A673 (cell line): Measurements from ENCODE around the gene FGF12. TPM values are rescaled to one million over a fixed set of nuclear protein-coding genes. Genes with fewer than 3 reads are reported as not detected.

ENCODE experiments used
- BruUV-seq: library from RNA; stranded (reverse); fragments of 400-500 nt; replicated peaks from 2 replicates; lab custom pipeline; 2021; lab: Mats Ljungman, UMichigan
- CTCF ChIA-PET: fragments of 300-600 bp; sonication (Branson Sonifier 250); formaldehyde crosslinking; loops from one replicate; lab custom pipeline; 2022; ENCODE audit warnings: antibody characterized with exemption; lab: Charles Lee
- POLR2A ChIA-PET: fragments of 300-600 bp; sonication (Branson Sonifier 250); formaldehyde crosslinking; loops from one replicate; lab custom pipeline; 2022; ENCODE audit warnings: antibody characterized with exemption; ENCODE audit not compliant: low non-redundant PET; lab: Charles Lee
- DNase-seq: peaks from one replicate; pipeline ENCODE4 v3.0.0-alpha.2; 2015; ENCODE audit warnings: low spot score
- H3K27ac ChIP-seq: fragments of 200-600 bp; sonication (generic); 2 replicates; pipeline ENCODE4 v1.5.1; 2016; ENCODE audit warnings: mixed run types, low read depth, mild to moderate bottlenecking, mixed read lengths, antibody characterized with exemption, low read length; ENCODE audit not compliant: poor library complexity, severe bottlenecking
- H3K27me3 ChIP-seq: fragments of 200-600 bp; sonication (generic); replicated peaks from 2 replicates; pipeline ENCODE4 v1.6.1; 2017; ENCODE audit warnings: mixed run types, low read depth, mild to moderate bottlenecking, mixed read lengths, antibody characterized with exemption, low read length; ENCODE audit not compliant: insufficient read depth, poor library complexity
- H3K36me3 ChIP-seq: fragments of 200-600 bp; sonication (generic); 2 replicates; pipeline ENCODE4 v1.6.1; 2016; ENCODE audit warnings: mixed run types, mild to moderate bottlenecking, mixed read lengths, antibody characterized with exemption, low read length; ENCODE audit not compliant: insufficient read depth, poor library complexity, severe bottlenecking
- H3K4me1 ChIP-seq: fragments of 200-600 bp; sonication (generic); 2 replicates; pipeline ENCODE4 v1.6.1; 2017; ENCODE audit warnings: mixed run types, mild to moderate bottlenecking, mixed read lengths, antibody characterized with exemption, low read length; ENCODE audit not compliant: insufficient read depth, poor library complexity, severe bottlenecking
- H3K4me3 ChIP-seq: fragments of 200-600 bp; sonication (generic); 2 replicates; pipeline ENCODE4 v1.5.1; 2016; ENCODE audit warnings: low read depth, mixed run types, mild to moderate bottlenecking, mixed read lengths, low read length; ENCODE audit not compliant: poor library complexity, severe bottlenecking
- H3K9me3 ChIP-seq: fragments of 200-600 bp; sonication (generic); 2 replicates; pipeline ENCODE4 v1.6.1; 2016; ENCODE audit warnings: mixed run types, low read depth, mild to moderate bottlenecking, mixed read lengths, antibody characterized with exemption, low read length; ENCODE audit not compliant: poor library complexity, severe bottlenecking
- EZH2 ChIP-seq: fragments of 200-600 bp; sonication (generic); IDR thresholded peaks from 2 replicates; pipeline ENCODE4 v1.6.1; 2017; ENCODE audit warnings: borderline replicate concordance, low read depth, mild to moderate bottlenecking, mixed read lengths, antibody characterized with exemption, low read length; ENCODE audit not compliant: poor library complexity, severe bottlenecking
- intact Hi-C: fragments of 100-400 bp; cut with micrococcal nuclease; formaldehyde crosslinking; loops from one replicate; pipeline ENCODE4 v1.10.0; 2022; ENCODE audit not compliant: unreplicated experiment
- total RNA-seq: library from RNA; stranded (reverse); gene quantifications from 2 replicates; pipeline ENCODE4 v1.2.3, GENCODE V29; 2021
- TF ChIP-seq, protein P1 (sequence below): fragments of 300-800, 200-600 bp; sonication (generic); conservative IDR thresholded peaks from 2 replicates; pipeline ENCODE4 v1.5.1; 2017; ENCODE audit warnings: low read depth, mild to moderate bottlenecking, antibody characterized with exemption, low read length, moderate library complexity, mixed read lengths

Gene FGF12
- total RNA-seq, 1 experiment from 2014 or later, result 2.3 TPM

DNA sequence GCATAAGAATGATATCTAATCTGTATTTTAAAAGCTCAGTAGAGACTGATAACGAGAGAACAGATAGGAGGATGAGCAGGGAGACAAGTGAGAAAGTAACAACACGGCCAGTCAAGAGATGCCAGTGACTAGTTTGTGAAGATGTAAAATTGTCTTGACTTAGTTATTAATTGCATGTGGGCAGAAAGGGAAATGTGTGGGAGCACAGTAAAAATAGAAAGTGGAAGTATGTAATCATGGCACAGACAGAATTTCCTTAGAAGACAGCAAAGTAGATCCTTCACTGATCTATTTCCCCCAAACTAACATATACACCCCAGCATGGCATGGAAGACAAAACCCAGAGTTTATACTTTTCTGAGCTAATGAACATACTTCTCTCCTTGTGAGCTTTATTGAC, 344.5 kb downstream of the FGF12 start:
- H3K4me3 ChIP-seq, result no peak overlapping the region
- H3K4me1 ChIP-seq, result no peaks in the 10 kb centered on the region
- ChIA-PET CTCF (no interaction called here), POLR2A (no interaction called here)
- TF ChIP-seq, protein P1, sequence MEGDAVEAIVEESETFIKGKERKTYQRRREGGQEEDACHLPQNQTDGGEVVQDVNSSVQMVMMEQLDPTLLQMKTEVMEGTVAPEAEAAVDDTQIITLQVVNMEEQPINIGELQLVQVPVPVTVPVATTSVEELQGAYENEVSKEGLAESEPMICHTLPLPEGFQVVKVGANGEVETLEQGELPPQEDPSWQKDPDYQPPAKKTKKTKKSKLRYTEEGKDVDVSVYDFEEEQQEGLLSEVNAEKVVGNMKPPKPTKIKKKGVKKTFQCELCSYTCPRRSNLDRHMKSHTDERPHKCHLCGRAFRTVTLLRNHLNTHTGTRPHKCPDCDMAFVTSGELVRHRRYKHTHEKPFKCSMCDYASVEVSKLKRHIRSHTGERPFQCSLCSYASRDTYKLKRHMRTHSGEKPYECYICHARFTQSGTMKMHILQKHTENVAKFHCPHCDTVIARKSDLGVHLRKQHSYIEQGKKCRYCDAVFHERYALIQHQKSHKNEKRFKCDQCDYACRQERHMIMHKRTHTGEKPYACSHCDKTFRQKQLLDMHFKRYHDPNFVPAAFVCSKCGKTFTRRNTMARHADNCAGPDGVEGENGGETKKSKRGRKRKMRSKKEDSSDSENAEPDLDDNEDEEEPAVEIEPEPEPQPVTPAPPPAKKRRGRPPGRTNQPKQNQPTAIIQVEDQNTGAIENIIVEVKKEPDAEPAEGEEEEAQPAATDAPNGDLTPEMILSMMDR, result no peak
- no peak for TF ChIP-seq EZH2
- H3K36me3 ChIP-seq, result no peaks in the 10 kb centered on the region
- no TSS peak for BruUV-seq
- no peak overlapping the region for H3K27ac ChIP-seq
- no peaks in the 10 kb centered on the region for H3K27me3 ChIP-seq
- intact Hi-C loops, result no loop called here
- no peaks in the 10 kb centered on the region for H3K9me3 ChIP-seq
- no peak for DNase-seq

DNA sequence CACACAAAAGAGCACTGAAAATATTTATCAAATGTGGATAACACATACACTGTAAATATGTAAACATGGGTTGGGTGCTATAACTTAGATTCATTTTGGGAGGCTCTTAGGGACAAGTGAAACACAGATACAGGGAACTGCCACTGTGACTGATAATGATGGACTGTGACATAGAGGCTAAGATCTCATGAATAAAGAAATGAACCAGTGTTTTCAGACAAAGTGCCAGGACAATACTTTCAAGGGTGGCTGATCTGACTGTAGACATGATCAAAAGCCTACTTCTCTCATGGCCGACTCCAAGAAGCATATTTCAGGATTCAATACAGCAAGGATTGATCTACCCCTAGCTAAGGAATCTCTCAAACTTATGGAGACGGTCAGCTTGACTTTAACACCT, 353.8 kb downstream of the FGF12 start:
- intact Hi-C loops, result no loop called here
- ChIA-PET POLR2A (no interaction called here), CTCF (no interaction called here)
- Histone ChIP-seq H3K4me1 (peaks cover 27% of the 10 kb centered on the region), H3K27me3 (no peaks in the 10 kb centered on the region), H3K9me3 (no peaks in the 10 kb centered on the region), H3K27ac (no peak overlapping the region), H3K36me3 (no peaks in the 10 kb centered on the region), H3K4me3 (no peak overlapping the region)
- no TSS peak for BruUV-seq
- DNase-seq, result no peak
- TF ChIP-seq, protein P1, result no peak
- no peak for TF ChIP-seq EZH2

DNA sequence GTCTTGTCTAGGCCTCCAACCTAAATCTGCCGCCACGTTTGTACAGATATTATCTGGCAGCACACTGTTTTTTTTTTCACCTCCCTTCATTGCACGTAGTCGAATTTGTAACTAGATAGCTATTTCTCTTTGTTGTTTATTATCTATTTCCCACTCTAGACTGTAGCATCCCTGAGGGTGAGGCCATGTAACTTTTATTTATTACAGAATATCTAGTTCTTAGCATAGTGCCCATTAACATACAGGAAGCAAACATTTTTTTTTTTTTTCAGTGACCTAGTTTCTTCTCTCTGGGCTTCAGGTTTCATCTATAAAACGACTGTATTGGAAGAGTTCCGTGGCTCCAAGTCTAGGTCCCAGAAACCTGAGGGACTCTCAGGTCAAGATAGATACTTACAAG, 354.3 kb downstream of the FGF12 start:
- no peak overlapping the region for H3K4me3 ChIP-seq
- ChIA-PET POLR2A (no interaction called here), CTCF (no interaction called here)
- H3K27ac ChIP-seq, result no peak overlapping the region
- DNase-seq, result no peak
- H3K9me3 ChIP-seq, result no peaks in the 10 kb centered on the region
- H3K36me3 ChIP-seq, result no peaks in the 10 kb centered on the region
- H3K27me3 ChIP-seq, result no peaks in the 10 kb centered on the region
- H3K4me1 ChIP-seq, result peaks cover 27% of the 10 kb centered on the region
- BruUV-seq, result no TSS peak
- no peak for TF ChIP-seq EZH2
- TF ChIP-seq, protein P1, result no peak
- intact Hi-C loops, result no loop called here
